Spleen (tissue), 11 donors: Measurements from ENCODE around the gene B3GNT9. TPM values are rescaled to one million over a fixed set of nuclear protein-coding genes. Genes with fewer than 3 reads are reported as not detected.
A peak's percentile ranks its signal among the peaks of the same experiment; 100 is the strongest.

ENCODE experiments used
- DNase-seq: peaks from one replicate; pipeline ENCODE4 v3.0.0-alpha.2; 2020
- H3K27ac ChIP-seq, 8 donors: fragments of 200-600 bp; sonication (generic) in 7 of 8; 1 replicate in 4 of 8; 2 replicates in 4 of 8; pipeline versions ENCODE4 v1.5.0 to v1.8.0; 2016 to 2021; ENCODE audit warnings: inconsistent platforms in 4 of 8, mild to moderate bottlenecking in 4 of 8, moderate library complexity in 1 of 8
- H3K27me3 ChIP-seq, 7 donors: fragments of 200-600 bp; sonication (generic) in 6 of 7; replicated peaks in 1 of 7; 1 replicate in 4 of 7; 2 replicates in 3 of 7; pipeline versions ENCODE4 v1.5.0 to v1.8.0; 2016 to 2021; ENCODE audit warnings: inconsistent platforms in 3 of 7, mild to moderate bottlenecking in 1 of 7
- H3K36me3 ChIP-seq, 6 donors: fragments of 200-600 bp; sonication (generic) in 5 of 6; 1 replicate in 4 of 6; 2 replicates in 2 of 6; pipeline versions ENCODE4 v1.5.0 to v1.8.0; 2016 to 2021; ENCODE audit warnings: inconsistent platforms in 2 of 6
- H3K4me1 ChIP-seq, 6 donors: fragments of 200-600 bp; sonication (generic) in 5 of 6; 1 replicate in 3 of 6; 2 replicates in 3 of 6; pipeline versions ENCODE4 v1.5.0 to v1.8.0; 2016 to 2021; ENCODE audit warnings: inconsistent platforms in 3 of 6
- H3K4me3 ChIP-seq, 8 donors: fragments of 200-600 bp; sonication (generic) in 7 of 8; 1 replicate in 4 of 8; 2 replicates in 4 of 8; pipeline versions ENCODE4 v1.5.0 to v1.8.0; 2016 to 2021; ENCODE audit warnings: inconsistent platforms in 4 of 8, mild to moderate bottlenecking in 4 of 8, moderate library complexity in 2 of 8
- H3K9me3 ChIP-seq, 8 donors: fragments of 200-600 bp; sonication (generic) in 7 of 8; 1 replicate in 4 of 8; 2 replicates in 4 of 8; pipeline versions ENCODE4 v1.5.0 to v1.8.0; 2016 to 2021; ENCODE audit warnings: inconsistent platforms in 4 of 8
- POLR2A ChIP-seq, 3 donors: fragments of 450-650 bp; IDR thresholded peaks; one replicate each; pipeline ENCODE4 v1.5.1; 2017; ENCODE audit warnings: antibody characterized with exemption in 3 of 3, mild to moderate bottlenecking in 1 of 3
- POLR2AphosphoS5 ChIP-seq, 3 donors: sonication (generic); formaldehyde crosslinking; IDR thresholded peaks; one replicate each; pipeline ENCODE4 v1.5.1; 2017; ENCODE audit warnings: antibody characterized with exemption in 3 of 3
- WGBS, 5 donors: extraction: QIAGEN DNeasy Blood & Tissue Kit in 3 of 5; methylation state at CpG; one replicate each; pipeline versions ENCODE4 v1.1.5 to v1.1.7; 2013 to 2018; 5-methylcytosine and 5-hydroxymethylcytosine counted together
- intact Hi-C: fragments of 100-400 bp; cut with DNase I; formaldehyde crosslinking; loops from one replicate; pipeline ENCODE4 v1.15.0; 2023; ENCODE audit warnings: low total_unique reads
- polyA plus RNA-seq, 3 donors: library from polyadenylated mRNA; stranded (reverse); fragments of 200-250 nt; gene quantifications; one replicate each; pipeline ENCODE4 v1.2.1, GENCODE V29; 2013
- total RNA-seq, 7 donors: library from RNA; depleted of rRNA in 3 of 7; stranded (reverse); fragments of >200 nt in 3 of 7; fragmentation: NEBNext Ultra II Directional in 4 of 7; extraction: Animal tissue kit (Norgen Biotek cat#: 25700) in 4 of 7; gene quantifications; one replicate each; pipeline versions ENCODE4 v1.1.0 to v1.2.1, GENCODE V29; 2016 to 2021
- TF ChIP-seq, protein P1 (sequence below), 11 experiments: fragments of 200-600 bp in 7 of 11; fragments of 450-650 bp in 4 of 11; sonication (generic) in 4 of 11; IDR thresholded peaks in 8 of 11; conservative IDR thresholded peaks in 3 of 11; 1 replicate in 7 of 11; 2 replicates in 4 of 11; pipeline versions ENCODE4 v1.4.0 to v1.8.0; 2016 to 2021; ENCODE audit warnings: antibody characterized with exemption in 11 of 11, inconsistent platforms in 4 of 11, mild to moderate bottlenecking in 1 of 11
- donor health status: healthy with polysubstance abuse.
- donor health status: DM: no; HTN: no; CAD: no; lungs with moderate emphysema.
- donor health status: DM: no; HTN: no; CAD: no.
- donor health status: Bipolar disorder and iron deficiency.
- donor health status: healthy.
- donor health status: DM: no; HTN: no; CAD: no.
- donor health status: DM: yes; HTN: yes; CAD: no.

B3GNT9 gene
- total and polyA plus RNA-seq, 10 donors, result 2.0 to 15.3 (median 7.6) TPM

DNA sequence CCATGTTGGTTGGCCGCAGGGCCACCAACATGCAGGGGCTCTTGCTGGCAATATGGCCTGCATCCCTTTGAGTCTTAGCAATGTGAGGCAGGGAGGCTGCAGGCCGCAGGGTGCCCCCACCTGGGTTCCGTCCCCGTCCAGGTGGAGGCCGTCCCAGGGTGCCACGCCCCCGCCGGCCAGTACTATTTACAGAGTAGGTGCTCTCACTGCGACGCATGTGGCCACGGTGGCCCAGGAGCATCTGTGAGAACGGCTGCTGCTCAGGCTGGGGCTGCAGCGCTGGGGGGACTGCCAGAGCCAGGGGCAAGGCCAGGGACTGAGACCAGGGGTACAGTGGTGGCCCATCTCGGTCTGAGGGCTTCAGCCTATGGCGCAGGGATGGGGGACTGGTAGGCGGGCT is 29.4 kb upstream of the B3GNT9 start:
- peaks cover 16 to 47% (median 37%) of the 10 kb centered on the region in 6 donors for H3K4me1 ChIP-seq
- no peak for DNase-seq
- intact Hi-C loops, result no loop called here

DNA sequence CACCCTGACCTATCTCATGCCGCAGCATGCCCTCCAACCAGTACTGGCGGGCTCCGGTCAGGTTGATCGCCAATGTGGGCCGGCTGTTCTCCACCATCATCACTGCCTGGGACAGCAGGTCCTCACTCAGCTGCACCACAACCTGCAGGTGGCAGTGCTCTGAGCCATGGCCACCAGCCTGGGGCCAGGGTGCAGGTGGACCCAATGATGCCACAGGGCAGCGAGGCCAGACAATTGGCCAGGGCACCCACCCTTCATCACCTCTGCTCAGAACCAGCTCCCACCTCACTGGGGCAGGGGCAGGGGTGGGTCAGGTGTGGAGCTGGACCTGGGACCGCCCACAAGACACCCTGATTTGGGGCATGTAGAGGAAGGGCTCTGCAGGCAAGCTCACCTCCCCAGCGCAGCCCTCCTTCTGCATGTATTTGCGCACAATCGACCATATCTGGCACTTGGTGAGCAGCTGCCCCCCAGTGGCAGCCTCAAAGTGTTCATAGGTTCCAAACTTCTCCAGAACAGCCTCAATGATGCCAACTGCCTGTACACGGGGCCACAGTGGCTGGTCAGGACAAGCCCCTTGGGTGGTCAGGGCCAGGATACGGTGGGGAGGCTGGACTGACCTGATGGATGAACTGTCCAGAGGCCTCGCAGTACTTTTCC is 28.8 kb upstream of the B3GNT9 start:
- Histone ChIP-seq H3K4me3 (no peak overlapping the region), H3K27me3 (peaks cover 0 to 49% (median 8%) of the 10 kb centered on the region in 7 donors), H3K4me1 (peaks cover 14 to 47% (median 36%) of the 10 kb centered on the region in 6 donors), H3K36me3 (no peaks in the 10 kb centered on the region), H3K9me3 (no peaks in the 10 kb centered on the region), H3K27ac (no peak overlapping the region)
- intact Hi-C loops, result no loop called here
- WGBS, 5 donors, result 85 to 93% (median 91%) methylated on average over 10 to 13 of the region's 13 CpGs
- TF ChIP-seq POLR2AphosphoS5 (IDR thresholded peaks at IDR 0.05) (no peak), POLR2A (IDR thresholded peaks at IDR 0.05) (no peak)
- TF ChIP-seq, protein P1, sequence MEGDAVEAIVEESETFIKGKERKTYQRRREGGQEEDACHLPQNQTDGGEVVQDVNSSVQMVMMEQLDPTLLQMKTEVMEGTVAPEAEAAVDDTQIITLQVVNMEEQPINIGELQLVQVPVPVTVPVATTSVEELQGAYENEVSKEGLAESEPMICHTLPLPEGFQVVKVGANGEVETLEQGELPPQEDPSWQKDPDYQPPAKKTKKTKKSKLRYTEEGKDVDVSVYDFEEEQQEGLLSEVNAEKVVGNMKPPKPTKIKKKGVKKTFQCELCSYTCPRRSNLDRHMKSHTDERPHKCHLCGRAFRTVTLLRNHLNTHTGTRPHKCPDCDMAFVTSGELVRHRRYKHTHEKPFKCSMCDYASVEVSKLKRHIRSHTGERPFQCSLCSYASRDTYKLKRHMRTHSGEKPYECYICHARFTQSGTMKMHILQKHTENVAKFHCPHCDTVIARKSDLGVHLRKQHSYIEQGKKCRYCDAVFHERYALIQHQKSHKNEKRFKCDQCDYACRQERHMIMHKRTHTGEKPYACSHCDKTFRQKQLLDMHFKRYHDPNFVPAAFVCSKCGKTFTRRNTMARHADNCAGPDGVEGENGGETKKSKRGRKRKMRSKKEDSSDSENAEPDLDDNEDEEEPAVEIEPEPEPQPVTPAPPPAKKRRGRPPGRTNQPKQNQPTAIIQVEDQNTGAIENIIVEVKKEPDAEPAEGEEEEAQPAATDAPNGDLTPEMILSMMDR (IDR thresholded peaks at IDR 0.05 in 8 of 11, conservative IDR thresholded peaks at IDR 0.05 in 3 of 11), result no peak
- no peak for DNase-seq

More for the DNA sequence above, 29.4 kb upstream of the B3GNT9 start:
- no peak overlapping the region for H3K27ac ChIP-seq
- H3K27me3 ChIP-seq, result peaks cover 0 to 49% (median 6%) of the 10 kb centered on the region in 7 donors
- H3K36me3 ChIP-seq, result no peaks in the 10 kb centered on the region
- H3K4me3 ChIP-seq, result no peak overlapping the region
- no peaks in the 10 kb centered on the region for H3K9me3 ChIP-seq
- TF ChIP-seq, protein P1 (IDR thresholded peaks at IDR 0.05 in 8 of 11, conservative IDR thresholded peaks at IDR 0.05 in 3 of 11), result no peak
- TF ChIP-seq POLR2A (IDR thresholded peaks at IDR 0.05) (no peak), POLR2AphosphoS5 (IDR thresholded peaks at IDR 0.05) (no peak)
- WGBS, 5 donors, result 84 to 96% (median 92%) methylated on average over 6 to 16 of the region's 16 CpGs

DNA sequence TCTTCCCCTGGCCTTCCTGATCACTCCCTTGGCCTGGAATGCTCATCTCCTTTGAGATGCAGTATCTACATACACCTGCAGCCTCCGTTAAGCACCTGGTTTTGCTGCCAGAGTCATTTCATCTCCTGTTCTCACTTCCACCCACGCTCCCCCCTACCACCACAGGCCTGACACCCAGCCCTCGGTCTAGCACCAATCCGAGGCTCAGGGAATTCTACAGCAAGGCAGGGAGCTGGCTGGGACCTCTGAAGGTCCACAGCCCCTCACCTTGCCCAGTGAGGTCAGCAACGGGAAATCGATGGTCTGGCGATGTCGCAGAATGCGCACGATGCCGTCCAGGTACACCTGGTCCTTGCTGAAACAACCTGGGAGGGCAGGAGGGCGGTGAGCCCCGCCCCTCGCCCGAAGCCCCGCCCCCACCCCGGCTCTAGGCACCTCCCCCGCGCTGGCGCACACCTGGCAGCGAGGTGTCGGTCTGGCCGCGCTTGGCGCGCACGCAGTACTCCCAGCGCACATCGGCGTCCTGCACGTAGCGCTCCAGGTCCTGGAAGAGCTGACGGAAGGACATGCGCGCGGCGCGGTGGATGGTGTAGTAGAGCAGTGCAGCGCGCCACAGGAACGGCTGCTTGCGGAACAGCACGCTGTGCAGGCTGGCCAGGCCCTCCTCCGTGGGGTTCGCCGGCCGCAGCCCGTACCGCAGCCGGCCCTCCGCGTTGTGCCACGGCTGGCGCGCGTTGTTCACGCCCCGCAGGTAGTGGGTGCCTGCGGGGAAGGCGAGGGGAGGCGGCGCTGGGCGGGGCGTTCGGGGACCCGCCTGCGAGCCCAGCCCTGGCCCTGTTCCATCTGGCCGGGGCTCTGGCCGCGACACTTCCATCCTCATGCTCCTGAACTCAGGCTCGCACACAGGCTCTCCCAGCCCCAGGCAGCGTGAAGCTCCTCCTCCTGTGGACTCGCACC is 27.2 kb upstream of the B3GNT9 start:
- Histone ChIP-seq H3K27ac (peak overlapping the region in 4 of 8 donors; percentile 4 to 54 (median 30)), H3K36me3 (no peaks in the 10 kb centered on the region), H3K4me3 (peak overlapping the region; percentile 23 to 70 (median 36)), H3K4me1 (peaks cover 23 to 53% (median 41%) of the 10 kb centered on the region in 6 donors), H3K27me3 (peaks cover 0 to 62% (median 11%) of the 10 kb centered on the region in 7 donors), H3K9me3 (no peaks in the 10 kb centered on the region)
- TF ChIP-seq, protein P1 (IDR thresholded peaks at IDR 0.05 in 8 of 11, conservative IDR thresholded peaks at IDR 0.05 in 3 of 11), result peak in 3 of 11 experiments; percentile 9 to 43 (median 23)
- TF ChIP-seq POLR2A (IDR thresholded peaks at IDR 0.05), result no peak
- TF ChIP-seq POLR2AphosphoS5 (IDR thresholded peaks at IDR 0.05), result peak; percentile 49 to 72 (median 68)
- intact Hi-C loops, result no loop called here
- WGBS, 5 donors, result 5 to 10% (median 6%) methylated on average over 33 to 73 of the region's 73 CpGs
- DNase-seq, result peak; percentile 89
